Caco-2 (cell line): ENCODE data around the gene EHBP1. TPM values are rescaled to one million over a fixed set of nuclear protein-coding genes. Genes with fewer than 3 reads are reported as not detected.

Source experiments
- BruUV-seq: library from RNA; stranded (reverse); fragments of 400-500 nt; replicated peaks from 2 replicates; lab custom pipeline; 2021; lab: Mats Ljungman, UMichigan
- CTCF ChIA-PET: fragments of 300-600 bp; sonication (Branson Sonifier 250); formaldehyde crosslinking; loops from one replicate; lab custom pipeline; 2022; ENCODE audit warnings: antibody characterized with exemption; lab: Charles Lee
- POLR2A ChIA-PET: fragments of 300-600 bp; sonication (Branson Sonifier 250); formaldehyde crosslinking; loops from one replicate; lab custom pipeline; 2022; ENCODE audit warnings: antibody characterized with exemption; lab: Charles Lee
- DNase-seq, 2 experiments: peaks; one replicate each; pipeline versions ENCODE4 v3.0.0 to v3.0.0-alpha.2; 2020 to 2022
- H3K27me3 ChIP-seq: replicated peaks from 2 replicates; pipeline ENCODE4 v1.6.0; 2011; ENCODE audit warnings: low read length; ENCODE audit not compliant: control insufficient read depth, insufficient read depth
- H3K36me3 ChIP-seq: 2 replicates; pipeline ENCODE4 v1.5.1; 2011; ENCODE audit warnings: low read length; ENCODE audit not compliant: control insufficient read depth, insufficient read depth
- H3K4me1 ChIP-seq: fragments of 250-450 bp; sonication (Bioruptor Pico); 2 replicates; pipeline ENCODE4 v1.5.1; 2020; ENCODE audit warnings: mild to moderate bottlenecking
- H3K4me3 ChIP-seq: 2 replicates; pipeline ENCODE4 v1.5.1; 2011; ENCODE audit warnings: low read depth, mild to moderate bottlenecking, control low read depth, low read length
- H3K9me3 ChIP-seq: fragments of 250-450 bp; sonication (Bioruptor Pico); 2 replicates; pipeline ENCODE4 v1.5.1; 2020; ENCODE audit warnings: mild to moderate bottlenecking, moderate library complexity
- H3K27ac Mint-ChIP-seq: one replicate; pipeline ENCODE4 v1.8.0; 2022; ENCODE audit warnings: mixed read lengths; ENCODE audit not compliant: unreplicated experiment
- H3K27me3 Mint-ChIP-seq: one replicate; pipeline ENCODE4 v1.8.0; 2022; ENCODE audit warnings: mixed read lengths; ENCODE audit not compliant: insufficient read depth, unreplicated experiment
- H3K36me3 Mint-ChIP-seq: one replicate; pipeline ENCODE4 v1.8.0; 2022; ENCODE audit warnings: mild to moderate bottlenecking, mixed read lengths; ENCODE audit not compliant: insufficient read depth, unreplicated experiment
- H3K4me1 Mint-ChIP-seq: one replicate; pipeline ENCODE4 v1.8.0; 2022; ENCODE audit warnings: low read depth, mixed read lengths; ENCODE audit not compliant: unreplicated experiment
- H3K4me3 Mint-ChIP-seq: one replicate; pipeline ENCODE4 v1.8.0; 2022; ENCODE audit warnings: mild to moderate bottlenecking, moderate library complexity, mixed read lengths; ENCODE audit not compliant: unreplicated experiment
- H3K9me3 Mint-ChIP-seq: one replicate; pipeline ENCODE4 v1.8.0; 2022; ENCODE audit warnings: mixed read lengths; ENCODE audit not compliant: unreplicated experiment
- CTCF ChIP-seq, 2 experiments: fragments of 200-600 bp in 1 of 2; IDR thresholded peaks; 1 replicate in 1 of 2; 2 replicates in 1 of 2; pipeline versions ENCODE4 v1.5.1 to v1.8.0; 2011 to 2022; ENCODE audit warnings: antibody characterized with exemption in 1 of 2, control low read depth in 1 of 2, inconsistent platforms in 1 of 2, low read depth in 1 of 2, low read length in 1 of 2, mild to moderate bottlenecking in 1 of 2, moderate library complexity in 1 of 2; ENCODE audit not compliant: insufficient read depth in 1 of 2, severe bottlenecking in 1 of 2, unreplicated experiment in 1 of 2
- intact Hi-C: fragments of 100-400 bp; cut with micrococcal nuclease; formaldehyde crosslinking; loops from one replicate; pipeline ENCODE4 v1.10.0; 2022; ENCODE audit not compliant: unreplicated experiment
- total RNA-seq: library from RNA; stranded (reverse); gene quantifications from 2 replicates; pipeline ENCODE4 v1.2.3, GENCODE V29; 2022

The EHBP1 gene
- total RNA-seq, 1 experiment from 2014 or later = 120 TPM

- Histone ChIP-seq H3K27me3 (no peaks in the 10 kb centered on the region), H3K9me3 (peaks cover 5% of the 10 kb centered on the region; the same call in 1 of the 2 replicates), H3K36me3 (peaks cover 2% of the 10 kb centered on the region; the same call in 1 of the 2 replicates), H3K4me3 (no peak overlapping the region), H3K4me1 (no peaks in the 10 kb centered on the region)
- TF ChIP-seq CTCF (IDR thresholded peaks at IDR 0.05; ENCODE audit: insufficient read depth in 1 of 2, low read depth in 1 of 2, low read length in 1 of 2, severe bottlenecking in 1 of 2, unreplicated experiment in 1 of 2) = no peak
- DNase-seq = no peak
- CTCF ChIA-PET = no interaction called here
- no peaks in the 10 kb centered on the region for H3K27me3 Mint-ChIP-seq
- peaks cover 44% of the 10 kb centered on the region for H3K36me3 Mint-ChIP-seq
- POLR2A ChIA-PET = no interaction called here
- intact Hi-C loops = no loop called here
- no peak overlapping the region for H3K4me3 Mint-ChIP-seq
- H3K4me1 Mint-ChIP-seq = no peaks in the 10 kb centered on the region
- no peak overlapping the region for H3K27ac Mint-ChIP-seq
- H3K9me3 Mint-ChIP-seq = peaks cover 10% of the 10 kb centered on the region
- BruUV-seq = no TSS peak
These were observed 139.7 kb downstream of the EHBP1 start for GRCh38 chr2:62845256-62845655.

GRCh38 chr2:62852254-62852653 is 146.7 kb downstream of the EHBP1 start:
- H3K36me3 Mint-ChIP-seq = peaks cover 57% of the 10 kb centered on the region
- ChIA-PET CTCF (no interaction called here), POLR2A (no interaction called here)
- H3K36me3 ChIP-seq = peaks cover 13% of the 10 kb centered on the region
- H3K27me3 ChIP-seq = no peaks in the 10 kb centered on the region
- no peak overlapping the region for H3K4me3 ChIP-seq
- no TSS peak for BruUV-seq
- intact Hi-C loops = no loop called here
- H3K4me1 ChIP-seq = peaks cover 11% of the 10 kb centered on the region; the same call in 1 of the 2 replicates
- no peak for DNase-seq
- peaks cover 16% of the 10 kb centered on the region for H3K9me3 Mint-ChIP-seq
- H3K4me1 Mint-ChIP-seq = peaks cover 9% of the 10 kb centered on the region
- H3K4me3 Mint-ChIP-seq = no peak overlapping the region
- H3K27ac Mint-ChIP-seq = no peak overlapping the region
- no peaks in the 10 kb centered on the region for H3K9me3 ChIP-seq
- no peaks in the 10 kb centered on the region for H3K27me3 Mint-ChIP-seq
- TF ChIP-seq CTCF (IDR thresholded peaks at IDR 0.05; ENCODE audit: insufficient read depth in 1 of 2, low read depth in 1 of 2, low read length in 1 of 2, severe bottlenecking in 1 of 2, unreplicated experiment in 1 of 2) = no peak

GRCh38 chr2:62854600-62855514 is 149.3 kb downstream of the EHBP1 start:
- no peak for DNase-seq
- Histone ChIP-seq H3K4me1 (peaks cover 30% of the 10 kb centered on the region), H3K36me3 (peaks cover 13% of the 10 kb centered on the region), H3K9me3 (no peaks in the 10 kb centered on the region), H3K4me3 (no peak overlapping the region), H3K27me3 (no peaks in the 10 kb centered on the region)
- Mint-ChIP-seq H3K4me3 (no peak overlapping the region), H3K27ac (no peak overlapping the region), H3K4me1 (peaks cover 17% of the 10 kb centered on the region), H3K36me3 (peaks cover 41% of the 10 kb centered on the region), H3K27me3 (no peaks in the 10 kb centered on the region), H3K9me3 (peaks cover 16% of the 10 kb centered on the region)
- intact Hi-C loops = no loop called here
- ChIA-PET CTCF (no interaction called here), POLR2A (no interaction called here)
- TF ChIP-seq CTCF (IDR thresholded peaks at IDR 0.05; ENCODE audit: insufficient read depth in 1 of 2, low read depth in 1 of 2, low read length in 1 of 2, severe bottlenecking in 1 of 2, unreplicated experiment in 1 of 2) = no peak
- BruUV-seq = no TSS peak
